Kidney (tissue), 14 donors: ENCODE measurements around the gene PLAAT2. TPM values are rescaled to one million over a fixed set of nuclear protein-coding genes. Genes with fewer than 3 reads are reported as not detected.

Source experiments
- DNase-seq, 5 donors: peaks; one replicate each; pipeline ENCODE4 v3.0.0-alpha.2; 2013 to 2020
- FAIRE-seq: peaks from 2 replicates; lab custom pipeline; 2012; peaks lifted over from hg19 to GRCh38; lab: Jason Lieb, UNC
- H3K27ac ChIP-seq, 2 donors: one replicate each; pipeline ENCODE4 v1.7.0; 2013; ENCODE audit warnings: low read depth in 2 of 2, low read length in 2 of 2, inconsistent platforms in 1 of 2
- H3K27me3 ChIP-seq: one replicate; pipeline ENCODE4 v1.7.1; 2013; ENCODE audit warnings: low read length, inconsistent platforms; ENCODE audit not compliant: control insufficient read depth, insufficient read depth
- H3K36me3 ChIP-seq, 3 donors: one replicate each; pipeline versions ENCODE4 v1.7.0 to v1.7.1; 2013; ENCODE audit warnings: low read length in 3 of 3, control low read depth in 1 of 3, inconsistent platforms in 1 of 3; ENCODE audit not compliant: insufficient read depth in 3 of 3, control insufficient read depth in 2 of 3
- H3K4me1 ChIP-seq, 3 donors: one replicate each; pipeline versions ENCODE4 v1.7.0 to v1.7.1; 2013; ENCODE audit warnings: low read length in 3 of 3, inconsistent platforms in 1 of 3, low read depth in 1 of 3; ENCODE audit not compliant: control insufficient read depth in 2 of 3, insufficient read depth in 2 of 3
- H3K4me3 ChIP-seq, 3 donors: one replicate each; pipeline versions ENCODE4 v1.7.0 to v1.8.1; 2013; ENCODE audit warnings: low read length in 3 of 3, control low read depth in 1 of 3, inconsistent platforms in 1 of 3
- H3K9ac ChIP-seq, 3 donors: one replicate each; pipeline versions ENCODE4 v1.7.0 to v1.7.1; 2013; ENCODE audit warnings: low read length in 3 of 3, control low read depth in 1 of 3, inconsistent platforms in 1 of 3
- H3K9me3 ChIP-seq, 3 donors: one replicate each; pipeline versions ENCODE4 v1.7.0 to v1.7.1; 2013; ENCODE audit warnings: low read length in 3 of 3, control low read depth in 1 of 3, inconsistent platforms in 1 of 3; ENCODE audit not compliant: control insufficient read depth in 2 of 3, insufficient read depth in 1 of 3
- CTCF ChIP-seq: IDR thresholded peaks from 3 replicates; pipeline ENCODE4 v1.5.1; 2012; ENCODE audit warnings: mild to moderate bottlenecking, moderate library complexity, borderline replicate concordance; ENCODE audit not compliant: insufficient read depth; ENCODE audit errors: extremely low read depth
- intact Hi-C: fragments of 100-400 bp; cut with DNase I; formaldehyde crosslinking; loops from one replicate; pipeline ENCODE4 v1.11.1; 2022
- polyA plus RNA-seq: library from polyadenylated mRNA; stranded (reverse); fragments of 350-450 nt; fragmentation: Illumina TruSeq; extraction: RNeasy Lipid Tissue Mini Kit (QIAGEN cat#74804); gene quantifications from one replicate; pipeline ENCODE4 v1.2.3, GENCODE V29; 2014; ENCODE audit warnings: low read depth, low replicate concordance; ENCODE audit not compliant: insufficient read depth
- total RNA-seq: library from RNA; stranded (reverse); fragmentation: NEBNext Ultra II Directional; extraction: Animal tissue kit (Norgen Biotek cat#: 25700); gene quantifications from one replicate; pipeline ENCODE4 v1.2.1, GENCODE V29; 2021
- donor health status: control.
- donor health status: control.
- donor health status: control.
- donor health status: control.
- donor health status: control.
- donor health status: DM: yes; HTN: yes; CAD: no.
- donor health status: Normal renal cell carcinoma (clear cell type).

The PLAAT2 gene
- total and polyA plus RNA-seq, 2 donors from 2014 or later: 1.3 to 49.5 TPM

GRCh38 chr11:63574856-63575602, 11.8 kb upstream of the PLAAT2 start:
- Histone ChIP-seq H3K4me1 (peaks cover 3 to 12% (median 12%) of the 10 kb centered on the region in 3 donors), H3K9me3 (peaks cover 0 to 3% (median 2%) of the 10 kb centered on the region in 3 donors), H3K27ac (peak overlapping the region; percentile 15 to 68), H3K9ac (no peak overlapping the region), H3K36me3 (no peaks in the 10 kb centered on the region), H3K27me3 (no peaks in the 10 kb centered on the region), H3K4me3 (peak overlapping the region in 2 of 3 donors; percentile 32 to 33)
- TF ChIP-seq CTCF: no peak
- no peak for FAIRE-seq
- peak in 1 of 5 donors; percentile 47 for DNase-seq
- intact Hi-C loops: no loop called here

- H3K9me3 ChIP-seq: no peaks in the 10 kb centered on the region
- peak overlapping the region; percentile 10 to 68 for H3K27ac ChIP-seq
- DNase-seq: peak in 4 of 5 donors; percentile 54 to 90 (median 70)
- H3K4me1 ChIP-seq: peaks cover 3 to 12% (median 12%) of the 10 kb centered on the region in 3 donors
- no peaks in the 10 kb centered on the region for H3K36me3 ChIP-seq
- peak overlapping the region; percentile 32 to 33 (median 33) for H3K4me3 ChIP-seq
- H3K9ac ChIP-seq: no peak overlapping the region
- no peak for TF ChIP-seq CTCF
- intact Hi-C loops: no loop called here
- no peak for FAIRE-seq
- H3K27me3 ChIP-seq: no peaks in the 10 kb centered on the region
These were observed 11.0 kb upstream of the PLAAT2 start for GRCh38 chr11:63573881-63574855.

DNA sequence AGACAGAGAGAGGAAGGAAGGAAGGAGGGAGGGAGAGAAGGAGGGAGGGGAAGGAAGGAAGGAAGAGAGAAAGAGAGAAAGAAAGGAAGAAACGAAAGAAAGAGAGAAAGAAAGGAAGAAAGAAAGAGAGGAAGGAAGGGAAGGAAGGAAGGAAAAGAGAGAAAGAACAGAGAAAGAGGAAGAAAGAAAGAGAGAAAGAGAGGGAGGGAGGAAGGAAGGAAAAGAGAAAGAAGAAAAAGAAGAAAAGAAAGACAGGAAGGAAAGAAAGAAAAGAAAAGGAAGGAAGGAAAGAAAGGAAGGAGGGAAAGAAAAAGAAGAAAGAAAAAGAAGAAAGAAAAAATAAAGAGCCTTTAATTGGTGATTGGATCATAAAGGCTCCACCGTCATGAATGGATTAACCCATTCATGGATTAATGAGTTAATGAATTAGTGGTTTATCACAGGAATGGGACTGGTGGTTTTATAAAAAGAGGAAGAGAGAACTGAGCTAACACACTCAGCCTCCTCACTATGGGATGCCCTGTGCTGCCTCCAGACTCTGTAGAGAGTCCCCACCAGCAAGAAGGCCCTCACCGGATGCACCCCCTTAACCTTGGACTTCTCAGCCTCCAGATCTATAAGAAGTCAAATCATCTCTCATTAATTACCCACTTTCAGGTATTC, 9.0 kb upstream of the PLAAT2 start:
- intact Hi-C loops: no loop called here
- Histone ChIP-seq H3K9ac (no peak overlapping the region), H3K4me3 (no peak overlapping the region), H3K9me3 (no peaks in the 10 kb centered on the region), H3K36me3 (no peaks in the 10 kb centered on the region), H3K27me3 (no peaks in the 10 kb centered on the region), H3K4me1 (peaks cover 3 to 14% (median 12%) of the 10 kb centered on the region in 3 donors), H3K27ac (no peak overlapping the region)
- TF ChIP-seq CTCF: no peak
- DNase-seq (no peak), FAIRE-seq (no peak)
